Astrocyte (in vitro differentiated cells and primary cell): ENCODE results near the gene WFDC12. TPM values are rescaled to one million over a fixed set of nuclear protein-coding genes. Genes with fewer than 3 reads are reported as not detected.
A peak's percentile ranks its signal among the peaks of the same experiment; 100 is the strongest.

Experiments used
- DNase-seq: peaks from one replicate; pipeline ENCODE4 v3.0.0-alpha.2; 2010; ENCODE audit warnings: low read depth
- FAIRE-seq: peaks from 2 replicates; lab custom pipeline; 2011; peaks lifted over from hg19 to GRCh38; lab: Jason Lieb, UNC
- H2AFZ ChIP-seq: 2 replicates; pipeline ENCODE4 v1.6.0; 2012; ENCODE audit warnings: low read depth, low read length, inconsistent platforms
- H3K27ac ChIP-seq: 2 replicates; pipeline ENCODE4 v1.5.1; 2011; ENCODE audit warnings: low read depth, low read length, inconsistent platforms
- H3K27me3 ChIP-seq: 2 replicates; pipeline ENCODE4 v1.6.0; 2011; ENCODE audit warnings: low read length, inconsistent platforms; ENCODE audit not compliant: insufficient read depth
- H3K36me3 ChIP-seq: 2 replicates; pipeline ENCODE4 v1.5.1; 2011; ENCODE audit warnings: low read length, inconsistent platforms; ENCODE audit not compliant: insufficient read depth
- H3K4me1 ChIP-seq: 2 replicates; pipeline ENCODE4 v1.5.1; 2011; ENCODE audit warnings: low read length, inconsistent platforms; ENCODE audit not compliant: insufficient read depth
- H3K4me2 ChIP-seq: 2 replicates; pipeline ENCODE4 v1.6.0; 2012; ENCODE audit warnings: low read length, inconsistent platforms
- H3K4me3 ChIP-seq: 2 replicates; pipeline ENCODE4 v1.5.1; 2011; ENCODE audit warnings: low read depth, mild to moderate bottlenecking, low read length, inconsistent platforms; ENCODE audit not compliant: insufficient read depth
- H3K79me2 ChIP-seq: 2 replicates; pipeline ENCODE4 v1.6.0; 2012; ENCODE audit warnings: mild to moderate bottlenecking, low read length, inconsistent platforms; ENCODE audit not compliant: insufficient read depth
- H3K9ac ChIP-seq: 2 replicates; pipeline ENCODE4 v1.6.0; 2012; ENCODE audit warnings: mild to moderate bottlenecking, low read length, inconsistent platforms
- H3K9me3 ChIP-seq: 2 replicates; pipeline ENCODE4 v1.5.1; 2012; ENCODE audit warnings: low read depth, mild to moderate bottlenecking, low read length, inconsistent platforms; ENCODE audit not compliant: insufficient read depth
- H4K20me1 ChIP-seq: 2 replicates; pipeline ENCODE4 v1.6.0; 2012; ENCODE audit warnings: low read length, inconsistent platforms; ENCODE audit not compliant: insufficient read depth
- H3K27ac Mint-ChIP-seq: one replicate; pipeline ENCODE4 v1.8.0; 2021; ENCODE audit warnings: mild to moderate bottlenecking, mixed read lengths; ENCODE audit not compliant: unreplicated experiment
- H3K27me3 Mint-ChIP-seq: one replicate; pipeline ENCODE4 v1.8.0; 2021; ENCODE audit warnings: low read depth, mixed read lengths; ENCODE audit not compliant: unreplicated experiment
- H3K36me3 Mint-ChIP-seq: one replicate; pipeline ENCODE4 v1.8.0; 2021; ENCODE audit warnings: low read depth, mixed read lengths; ENCODE audit not compliant: unreplicated experiment
- H3K4me1 Mint-ChIP-seq: one replicate; pipeline ENCODE4 v1.8.0; 2021; ENCODE audit warnings: low read depth, mixed read lengths; ENCODE audit not compliant: unreplicated experiment
- H3K4me3 Mint-ChIP-seq: one replicate; pipeline ENCODE4 v1.8.0; 2021; ENCODE audit warnings: mild to moderate bottlenecking, moderate library complexity, mixed read lengths; ENCODE audit not compliant: unreplicated experiment
- H3K9me3 Mint-ChIP-seq: one replicate; pipeline ENCODE4 v1.8.0; 2021; ENCODE audit warnings: mild to moderate bottlenecking, mixed read lengths; ENCODE audit not compliant: unreplicated experiment
- EZH2 ChIP-seq: IDR thresholded peaks from 2 replicates; pipeline ENCODE4 v1.6.1; 2012; ENCODE audit warnings: mild to moderate bottlenecking, low read length, inconsistent platforms; ENCODE audit not compliant: insufficient read depth
- total RNA-seq: library from RNA; stranded (reverse); gene quantifications from 2 replicates; pipeline ENCODE4 v1.2.1, GENCODE V29; 2021
- TF ChIP-seq, protein P1 (sequence below): IDR thresholded peaks from 2 replicates; pipeline ENCODE4 v1.5.1; 2011; ENCODE audit warnings: low read depth, mild to moderate bottlenecking, inconsistent platforms, low read length, moderate library complexity; ENCODE audit not compliant: insufficient read depth

WFDC12 gene
- total RNA-seq, 1 donor from 2014 or later: not detected

DNA sequence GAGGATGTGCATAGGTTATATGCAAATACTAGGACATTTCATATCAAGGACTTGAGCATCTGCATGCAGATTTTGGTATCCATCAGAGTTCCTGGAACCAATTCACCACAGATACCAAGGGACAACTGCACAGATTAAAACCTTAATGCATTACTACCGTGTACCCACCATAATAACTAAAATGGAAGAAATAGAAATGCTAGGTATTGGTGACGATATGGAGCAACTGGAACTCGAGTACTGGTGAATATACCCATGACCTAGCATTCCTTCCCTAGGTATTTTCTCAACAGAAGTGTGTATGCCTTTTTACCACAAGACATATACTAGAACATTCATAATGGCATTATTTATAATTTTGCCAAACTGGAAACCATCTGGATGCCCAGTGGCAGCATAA is 41.8 kb downstream of the WFDC12 start:
- Histone ChIP-seq H3K4me3 (no peak overlapping the region), H3K4me2 (no peak overlapping the region), H4K20me1 (no peaks in the 10 kb centered on the region), H3K27me3 (no peaks in the 10 kb centered on the region), H2AFZ (no peak overlapping the region), H3K4me1 (no peaks in the 10 kb centered on the region), H3K9ac (no peak overlapping the region), H3K36me3 (peaks cover 4% of the 10 kb centered on the region), H3K9me3 (no peaks in the 10 kb centered on the region), H3K79me2 (no peaks in the 10 kb centered on the region), H3K27ac (no peak overlapping the region)
- Mint-ChIP-seq H3K4me1 (peaks cover 2% of the 10 kb centered on the region), H3K4me3 (no peak overlapping the region), H3K27ac (no peak overlapping the region), H3K27me3 (no peaks in the 10 kb centered on the region), H3K36me3 (peaks cover 27% of the 10 kb centered on the region), H3K9me3 (peaks cover 4% of the 10 kb centered on the region)
- no peak for DNase-seq
- FAIRE-seq: no peak
- TF ChIP-seq, protein P1, sequence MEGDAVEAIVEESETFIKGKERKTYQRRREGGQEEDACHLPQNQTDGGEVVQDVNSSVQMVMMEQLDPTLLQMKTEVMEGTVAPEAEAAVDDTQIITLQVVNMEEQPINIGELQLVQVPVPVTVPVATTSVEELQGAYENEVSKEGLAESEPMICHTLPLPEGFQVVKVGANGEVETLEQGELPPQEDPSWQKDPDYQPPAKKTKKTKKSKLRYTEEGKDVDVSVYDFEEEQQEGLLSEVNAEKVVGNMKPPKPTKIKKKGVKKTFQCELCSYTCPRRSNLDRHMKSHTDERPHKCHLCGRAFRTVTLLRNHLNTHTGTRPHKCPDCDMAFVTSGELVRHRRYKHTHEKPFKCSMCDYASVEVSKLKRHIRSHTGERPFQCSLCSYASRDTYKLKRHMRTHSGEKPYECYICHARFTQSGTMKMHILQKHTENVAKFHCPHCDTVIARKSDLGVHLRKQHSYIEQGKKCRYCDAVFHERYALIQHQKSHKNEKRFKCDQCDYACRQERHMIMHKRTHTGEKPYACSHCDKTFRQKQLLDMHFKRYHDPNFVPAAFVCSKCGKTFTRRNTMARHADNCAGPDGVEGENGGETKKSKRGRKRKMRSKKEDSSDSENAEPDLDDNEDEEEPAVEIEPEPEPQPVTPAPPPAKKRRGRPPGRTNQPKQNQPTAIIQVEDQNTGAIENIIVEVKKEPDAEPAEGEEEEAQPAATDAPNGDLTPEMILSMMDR: no peak
- no peak for TF ChIP-seq EZH2

DNA sequence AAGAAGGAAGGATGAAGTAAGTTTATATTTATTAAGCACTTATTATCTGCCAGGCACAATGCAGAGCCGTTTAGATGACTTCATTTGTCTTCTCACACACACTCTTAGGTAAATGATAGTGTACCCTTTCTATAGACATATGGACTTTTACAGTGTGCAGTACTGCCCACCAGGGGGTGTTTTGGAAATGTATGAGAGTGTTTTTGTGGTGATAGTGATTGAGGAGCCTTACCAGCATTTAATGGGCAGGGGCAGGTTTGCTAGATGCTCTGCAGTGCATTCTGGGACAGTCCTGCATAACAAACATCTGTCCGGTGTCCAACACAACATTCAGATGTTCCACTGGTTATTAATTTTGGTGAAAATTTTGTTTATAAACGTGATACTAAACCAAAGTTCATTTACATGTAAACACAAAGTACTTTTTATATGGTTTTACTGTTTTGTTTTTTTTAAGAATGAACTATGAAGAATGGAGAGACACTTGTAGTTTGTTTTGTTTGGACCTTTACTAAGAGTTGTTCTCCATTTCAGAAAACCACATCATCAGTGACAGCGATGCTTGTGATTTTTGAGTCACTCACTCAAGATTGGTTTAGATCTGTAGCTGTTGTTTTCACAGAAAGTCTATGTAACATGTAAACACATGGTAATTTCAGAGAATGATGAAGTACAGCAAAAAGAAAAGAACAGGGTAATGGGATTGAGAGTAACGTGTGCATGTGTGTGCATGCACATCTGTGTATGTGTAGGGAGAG is 43.2 kb downstream of the WFDC12 start:
- Mint-ChIP-seq H3K4me1 (no peaks in the 10 kb centered on the region), H3K4me3 (no peak overlapping the region), H3K9me3 (peaks cover 2% of the 10 kb centered on the region), H3K27ac (no peak overlapping the region), H3K27me3 (no peaks in the 10 kb centered on the region), H3K36me3 (peaks cover 25% of the 10 kb centered on the region)
- H3K9ac ChIP-seq: no peak overlapping the region
- FAIRE-seq (no peak), DNase-seq (no peak)
- H3K4me1 ChIP-seq: no peaks in the 10 kb centered on the region
- no peak overlapping the region for H3K27ac ChIP-seq
- H2AFZ ChIP-seq: no peak overlapping the region
- H3K4me2 ChIP-seq: no peak overlapping the region
- H3K4me3 ChIP-seq: no peak overlapping the region
- H3K9me3 ChIP-seq: no peaks in the 10 kb centered on the region
- peaks cover 4% of the 10 kb centered on the region for H3K36me3 ChIP-seq
- no peaks in the 10 kb centered on the region for H4K20me1 ChIP-seq
- no peaks in the 10 kb centered on the region for H3K27me3 ChIP-seq
- TF ChIP-seq EZH2: no peak
- TF ChIP-seq, protein P1: peak; percentile 45
- no peaks in the 10 kb centered on the region for H3K79me2 ChIP-seq

DNA sequence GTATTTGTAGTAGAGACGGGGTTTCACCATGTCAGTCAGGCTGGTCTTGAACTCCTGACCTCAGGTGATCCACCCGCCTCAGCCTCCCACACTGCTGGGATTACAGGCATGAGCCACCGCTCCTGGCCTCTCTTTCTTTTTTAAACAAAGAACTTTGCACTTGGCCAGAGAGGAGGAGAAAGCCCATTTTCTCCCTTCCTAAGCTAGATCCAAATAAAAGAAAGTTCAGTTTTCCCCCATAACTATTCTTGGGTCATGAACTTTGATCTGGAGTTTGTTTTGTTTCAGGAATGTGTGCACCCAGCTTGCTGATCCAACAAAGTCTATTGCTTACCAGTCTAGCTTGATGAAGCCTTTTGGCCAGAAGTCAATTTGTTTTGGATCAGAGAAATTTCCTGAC is 46.7 kb downstream of the WFDC12 start:
- H3K4me1 Mint-ChIP-seq: peaks cover 11% of the 10 kb centered on the region
- Histone ChIP-seq H4K20me1 (no peaks in the 10 kb centered on the region), H3K4me3 (no peak overlapping the region), H3K9ac (no peak overlapping the region), H3K4me2 (no peak overlapping the region), H3K36me3 (peaks cover 9% of the 10 kb centered on the region), H3K79me2 (no peaks in the 10 kb centered on the region), H3K27me3 (no peaks in the 10 kb centered on the region), H3K4me1 (no peaks in the 10 kb centered on the region), H3K9me3 (no peaks in the 10 kb centered on the region), H2AFZ (no peak overlapping the region), H3K27ac (no peak overlapping the region)
- no peak for DNase-seq
- no peak for TF ChIP-seq EZH2
- TF ChIP-seq, protein P1: no peak
- no peak overlapping the region for H3K27ac Mint-ChIP-seq
- H3K27me3 Mint-ChIP-seq: no peaks in the 10 kb centered on the region
- FAIRE-seq: no peak
- peaks cover 21% of the 10 kb centered on the region for H3K36me3 Mint-ChIP-seq
- H3K9me3 Mint-ChIP-seq: peaks cover 2% of the 10 kb centered on the region
- H3K4me3 Mint-ChIP-seq: no peak overlapping the region
